Uterus (tissue), 4 donors: Measurements from ENCODE around the gene SCTR. TPM values are rescaled to one million over a fixed set of nuclear protein-coding genes. Genes with fewer than 3 reads are reported as not detected.

Experiments
- DNase-seq, 2 donors: peaks; one replicate each; pipeline ENCODE4 v3.0.0-alpha.2; 2019 to 2020
- H3K27ac ChIP-seq, 2 donors: fragments of 200-600 bp; sonication (generic); 1 replicate in 1 of 2; 2 replicates in 1 of 2; pipeline ENCODE4 v1.5.1; 2016 to 2018
- H3K27me3 ChIP-seq, 2 donors: fragments of 200-600 bp; sonication (generic); one replicate each; pipeline ENCODE4 v1.5.1; 2018 to 2019; ENCODE audit warnings: control low read depth in 1 of 2
- H3K36me3 ChIP-seq, 2 donors: fragments of 200-600 bp; sonication (generic); one replicate each; pipeline ENCODE4 v1.5.1; 2019; ENCODE audit warnings: control low read depth in 1 of 2
- H3K4me1 ChIP-seq, 2 donors: fragments of 200-600 bp; sonication (generic); one replicate each; pipeline ENCODE4 v1.5.1; 2018 to 2019; ENCODE audit warnings: control low read depth in 1 of 2
- H3K4me3 ChIP-seq, 2 donors: fragments of 200-600 bp; sonication (generic); 1 replicate in 1 of 2; 2 replicates in 1 of 2; pipeline ENCODE4 v1.5.1; 2018 to 2019; ENCODE audit warnings: mild to moderate bottlenecking in 1 of 2
- H3K9me3 ChIP-seq, 2 donors: fragments of 200-600 bp; sonication (generic); one replicate each; pipeline ENCODE4 v1.5.1; 2019; ENCODE audit warnings: control low read depth in 1 of 2
- POLR2A ChIP-seq, 2 donors: fragments of 450-650 bp; IDR thresholded peaks; one replicate each; pipeline ENCODE4 v1.6.1; 2016; ENCODE audit warnings: antibody characterized with exemption in 2 of 2, mild to moderate bottlenecking in 1 of 2, moderate library complexity in 1 of 2
- intact Hi-C: fragments of 100-400 bp; cut with DNase I; formaldehyde crosslinking; loops from one replicate; pipeline ENCODE4 v1.15.1; 2023; ENCODE audit warnings: low total_unique reads
- total RNA-seq, 4 donors: library from RNA; depleted of rRNA in 3 of 4; stranded (reverse); fragments of >200 nt in 3 of 4; gene quantifications; one replicate each; pipeline versions ENCODE4 v1.1.0 to v1.2.4, GENCODE V29; 2014 to 2023
- TF ChIP-seq, protein P1 (sequence below), 4 experiments: fragments of 200-600 bp in 2 of 4; fragments of 450-650 bp in 2 of 4; sonication (generic) in 2 of 4; IDR thresholded peaks; one replicate each; pipeline ENCODE4 v1.5.1; 2016 to 2019; ENCODE audit warnings: antibody characterized with exemption in 4 of 4, mild to moderate bottlenecking in 2 of 4, moderate library complexity in 1 of 4
- donor health status: DM: yes; HTN: yes; CAD: no.

The SCTR gene
- total RNA-seq, 4 donors from 2014 or later, result not detected

- no peak for TF ChIP-seq POLR2A (IDR thresholded peaks at IDR 0.05)
- TF ChIP-seq, protein P1, sequence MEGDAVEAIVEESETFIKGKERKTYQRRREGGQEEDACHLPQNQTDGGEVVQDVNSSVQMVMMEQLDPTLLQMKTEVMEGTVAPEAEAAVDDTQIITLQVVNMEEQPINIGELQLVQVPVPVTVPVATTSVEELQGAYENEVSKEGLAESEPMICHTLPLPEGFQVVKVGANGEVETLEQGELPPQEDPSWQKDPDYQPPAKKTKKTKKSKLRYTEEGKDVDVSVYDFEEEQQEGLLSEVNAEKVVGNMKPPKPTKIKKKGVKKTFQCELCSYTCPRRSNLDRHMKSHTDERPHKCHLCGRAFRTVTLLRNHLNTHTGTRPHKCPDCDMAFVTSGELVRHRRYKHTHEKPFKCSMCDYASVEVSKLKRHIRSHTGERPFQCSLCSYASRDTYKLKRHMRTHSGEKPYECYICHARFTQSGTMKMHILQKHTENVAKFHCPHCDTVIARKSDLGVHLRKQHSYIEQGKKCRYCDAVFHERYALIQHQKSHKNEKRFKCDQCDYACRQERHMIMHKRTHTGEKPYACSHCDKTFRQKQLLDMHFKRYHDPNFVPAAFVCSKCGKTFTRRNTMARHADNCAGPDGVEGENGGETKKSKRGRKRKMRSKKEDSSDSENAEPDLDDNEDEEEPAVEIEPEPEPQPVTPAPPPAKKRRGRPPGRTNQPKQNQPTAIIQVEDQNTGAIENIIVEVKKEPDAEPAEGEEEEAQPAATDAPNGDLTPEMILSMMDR (IDR thresholded peaks at IDR 0.05), result no peak
- intact Hi-C loops, result no loop called here
- no peaks in the 10 kb centered on the region for H3K4me1 ChIP-seq
These were observed 12.4 kb upstream of the SCTR start for GRCh38 chr2:119536707-119537106.

DNA sequence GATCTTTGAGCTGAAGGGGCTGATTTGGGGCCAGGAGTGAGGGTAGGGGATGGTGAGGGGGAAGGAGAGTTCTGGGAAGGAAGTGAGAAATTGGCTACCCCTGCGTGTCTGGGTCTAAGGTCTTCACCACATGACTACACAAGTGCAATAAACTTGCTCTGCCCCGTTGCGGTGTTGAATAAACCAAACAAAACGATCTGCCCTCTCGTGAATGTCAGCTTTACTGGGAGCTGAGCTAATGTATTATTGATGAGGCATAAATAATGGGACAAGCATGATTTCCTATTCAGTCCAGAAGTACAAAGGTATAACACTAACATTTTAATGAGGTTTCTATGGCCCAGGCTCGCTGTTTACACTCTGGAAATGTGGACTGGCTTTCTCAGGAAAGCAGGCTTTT, 11.9 kb upstream of the SCTR start:
- H3K4me1 ChIP-seq, result no peaks in the 10 kb centered on the region

More at GRCh38 chr2:119536707-119537106, 12.4 kb upstream of the SCTR start:
- no peaks in the 10 kb centered on the region for H3K9me3 ChIP-seq
- no peak overlapping the region for H3K27ac ChIP-seq
- DNase-seq, result no peak
- H3K27me3 ChIP-seq, result no peaks in the 10 kb centered on the region
- no peaks in the 10 kb centered on the region for H3K36me3 ChIP-seq
- H3K4me3 ChIP-seq, result no peak overlapping the region

GRCh38 chr2:119533560-119533959, 9.3 kb upstream of the SCTR start:
- intact Hi-C loops, result no loop called here
- H3K27me3 ChIP-seq, result no peaks in the 10 kb centered on the region
- DNase-seq, result no peak
- no peak overlapping the region for H3K4me3 ChIP-seq
- H3K9me3 ChIP-seq, result no peaks in the 10 kb centered on the region
- H3K4me1 ChIP-seq, result no peaks in the 10 kb centered on the region
- TF ChIP-seq, protein P1 (IDR thresholded peaks at IDR 0.05), result no peak
- no peaks in the 10 kb centered on the region for H3K36me3 ChIP-seq
- no peak overlapping the region for H3K27ac ChIP-seq

More for the DNA sequence above, 11.9 kb upstream of the SCTR start:
- no peak for DNase-seq
- Histone ChIP-seq H3K9me3 (no peaks in the 10 kb centered on the region), H3K27ac (no peak overlapping the region), H3K36me3 (no peaks in the 10 kb centered on the region), H3K4me3 (no peak overlapping the region), H3K27me3 (no peaks in the 10 kb centered on the region)
- TF ChIP-seq, protein P1 (IDR thresholded peaks at IDR 0.05), result no peak
- TF ChIP-seq POLR2A (IDR thresholded peaks at IDR 0.05), result no peak
- intact Hi-C loops, result no loop called here

- intact Hi-C loops, result no loop called here
These were observed 7.0 kb upstream of the SCTR start for GRCh38 chr2:119531292-119531691.

DNA sequence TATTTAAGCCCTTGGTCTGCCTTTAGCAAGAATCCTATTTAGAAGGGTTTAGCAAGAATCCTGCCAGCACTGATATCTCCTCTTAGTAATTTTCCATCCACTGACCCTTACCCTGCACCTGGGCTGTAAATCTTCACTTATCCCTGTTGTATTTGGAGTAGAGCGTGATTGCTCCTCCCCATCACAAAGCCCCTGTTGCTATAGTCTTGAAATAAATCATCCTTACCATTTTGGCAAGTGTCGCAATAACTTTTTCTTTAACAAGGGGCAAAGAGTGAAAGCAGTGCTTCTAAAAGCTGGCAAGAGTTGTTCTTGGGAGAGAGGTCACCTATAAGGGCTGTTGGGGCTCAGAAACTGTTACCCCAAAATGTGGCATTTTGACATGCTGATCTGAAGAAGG, 3.7 kb upstream of the SCTR start:
- TF ChIP-seq POLR2A (IDR thresholded peaks at IDR 0.05), result no peak
- TF ChIP-seq, protein P1 (IDR thresholded peaks at IDR 0.05), result no peak
- Histone ChIP-seq H3K27me3 (peaks cover 0 to 5% of the 10 kb centered on the region in 2 donors), H3K27ac (no peak overlapping the region), H3K36me3 (no peaks in the 10 kb centered on the region), H3K9me3 (no peaks in the 10 kb centered on the region), H3K4me3 (no peak overlapping the region), H3K4me1 (no peaks in the 10 kb centered on the region)
- intact Hi-C loops, result no loop called here
- no peak for DNase-seq

More at GRCh38 chr2:119531292-119531691, 7.0 kb upstream of the SCTR start:
- no peaks in the 10 kb centered on the region for H3K27me3 ChIP-seq
- H3K4me1 ChIP-seq, result no peaks in the 10 kb centered on the region
- no peak for TF ChIP-seq POLR2A (IDR thresholded peaks at IDR 0.05)
- TF ChIP-seq, protein P1 (IDR thresholded peaks at IDR 0.05), result no peak
- no peak overlapping the region for H3K27ac ChIP-seq
- no peaks in the 10 kb centered on the region for H3K36me3 ChIP-seq
- no peak overlapping the region for H3K4me3 ChIP-seq
- no peak for DNase-seq
- no peaks in the 10 kb centered on the region for H3K9me3 ChIP-seq
